GM12865 (cell line): ENCODE results near the gene BPIFB1.

Experiments
- DNase-seq: peaks from one replicate; pipeline ENCODE4 v3.0.0; 2010; ENCODE audit warnings: low read depth
- H3K4me3 ChIP-seq: 2 replicates; pipeline ENCODE4 v1.5.1; 2011; ENCODE audit warnings: mild to moderate bottlenecking, low read depth, low read length, control low read depth
- CTCF ChIP-seq: IDR thresholded peaks from 2 replicates; pipeline ENCODE4 v1.5.1; 2011; ENCODE audit warnings: low read length, control low read depth, low read depth, inconsistent platforms; ENCODE audit not compliant: insufficient read depth; ENCODE audit errors: missing control alignments

BPIFB1 gene

GRCh38 chr20:33263784-33264183 lies 19.2 kb upstream of the BPIFB1 start:
- H3K4me3 ChIP-seq, result no peak overlapping the region

GRCh38 chr20:33267701-33268100 lies 15.3 kb upstream of the BPIFB1 start:
- no peak for DNase-seq
- no peak for TF ChIP-seq CTCF
- H3K4me3 ChIP-seq, result no peak overlapping the region

More at GRCh38 chr20:33263784-33264183, 19.2 kb upstream of the BPIFB1 start:
- DNase-seq, result no peak
- TF ChIP-seq CTCF, result no peak

- no peak overlapping the region for H3K4me3 ChIP-seq
- DNase-seq, result no peak
- no peak for TF ChIP-seq CTCF
Measured at GRCh38 chr20:33272155-33272873, 10.7 kb upstream of the BPIFB1 start.

GRCh38 chr20:33273117-33273851 lies 9.7 kb upstream of the BPIFB1 start:
- TF ChIP-seq CTCF, result no peak
- DNase-seq, result no peak
- no peak overlapping the region for H3K4me3 ChIP-seq

- DNase-seq, result no peak
- TF ChIP-seq CTCF, result no peak
- H3K4me3 ChIP-seq, result no peak overlapping the region
Measured at GRCh38 chr20:33275215-33275614, 7.8 kb upstream of the BPIFB1 start.

- DNase-seq, result no peak
- TF ChIP-seq CTCF, result no peak
- no peak overlapping the region for H3K4me3 ChIP-seq
Measured at GRCh38 chr20:33275871-33276270, 7.1 kb upstream of the BPIFB1 start.
